Measurements from ENCODE around the gene GPR85. TPM values are rescaled to one million over a fixed set of nuclear protein-coding genes. Genes with fewer than 3 reads are reported as not detected.

The GPR85 gene
- total and polyA plus RNA-seq, 4 donors, result 0.13 to 1.7 (median 0.42) TPM

DNA sequence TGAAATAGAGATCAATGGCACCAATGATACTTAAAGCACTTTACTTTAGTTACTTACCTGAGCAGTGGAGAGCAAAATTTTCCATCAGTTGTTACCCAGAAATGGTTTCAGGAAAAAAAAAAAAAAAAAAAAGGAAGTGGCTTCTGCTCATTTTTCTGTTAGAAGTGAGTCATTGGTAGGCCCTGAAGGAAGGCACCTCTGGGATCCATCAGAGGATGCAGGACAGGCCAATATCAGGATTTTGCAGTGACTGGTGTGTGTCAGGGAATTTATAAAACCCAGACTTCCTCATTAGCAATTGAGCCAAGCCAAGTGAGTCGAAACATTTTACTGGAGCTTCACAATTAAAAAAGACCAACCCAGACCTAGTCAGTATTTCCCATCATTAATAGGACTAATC, 34.0 kb upstream of the GPR85 start:
- Histone ChIP-seq H3K4me3 (ENCODE audit: low read depth in 1 of 3, low read length in 3 of 3) (no peak overlapping the region), H3K27ac (ENCODE audit: low read depth in 1 of 2, low read length in 2 of 2) (no peak overlapping the region), H3K4me1 (ENCODE audit: control insufficient read depth in 4 of 4, insufficient read depth in 4 of 4, low read length in 3 of 4) (peaks cover 0 to 11% (median 2%) of the 10 kb centered on the region in 4 donors), H3K27me3 (ENCODE audit: control insufficient read depth in 4 of 4, insufficient read depth in 4 of 4, low read length in 3 of 4) (no peaks in the 10 kb centered on the region), H3K9me3 (ENCODE audit: control insufficient read depth in 4 of 4, low read length in 3 of 4) (no peaks in the 10 kb centered on the region), H3K9ac (ENCODE audit: low read depth in 1 of 2, low read length in 2 of 2) (no peak overlapping the region), H3K36me3 (ENCODE audit: control insufficient read depth in 4 of 4, insufficient read depth in 3 of 4, low read depth in 1 of 4, low read length in 3 of 4) (peaks cover 0 to 2% (median under 1%) of the 10 kb centered on the region in 4 donors)
- no peak for DNase-seq (ENCODE audit: low spot score)
- TF ChIP-seq RAD21 (IDR thresholded peaks at IDR 0.05), result no peak
- no peak for TF ChIP-seq YY1 (IDR thresholded peaks at IDR 0.05)
- TF ChIP-seq JUND (IDR thresholded peaks at IDR 0.05), result no peak
- TF ChIP-seq SP1 (IDR thresholded peaks at IDR 0.05), result no peak
- TF ChIP-seq TAF1 (conservative IDR thresholded peaks at IDR 0.05), result no peak
- TF ChIP-seq RXRA (IDR thresholded peaks at IDR 0.05), result no peak
- no peak for TF ChIP-seq HNF4G (IDR thresholded peaks at IDR 0.05)
- TF ChIP-seq, protein P1, sequence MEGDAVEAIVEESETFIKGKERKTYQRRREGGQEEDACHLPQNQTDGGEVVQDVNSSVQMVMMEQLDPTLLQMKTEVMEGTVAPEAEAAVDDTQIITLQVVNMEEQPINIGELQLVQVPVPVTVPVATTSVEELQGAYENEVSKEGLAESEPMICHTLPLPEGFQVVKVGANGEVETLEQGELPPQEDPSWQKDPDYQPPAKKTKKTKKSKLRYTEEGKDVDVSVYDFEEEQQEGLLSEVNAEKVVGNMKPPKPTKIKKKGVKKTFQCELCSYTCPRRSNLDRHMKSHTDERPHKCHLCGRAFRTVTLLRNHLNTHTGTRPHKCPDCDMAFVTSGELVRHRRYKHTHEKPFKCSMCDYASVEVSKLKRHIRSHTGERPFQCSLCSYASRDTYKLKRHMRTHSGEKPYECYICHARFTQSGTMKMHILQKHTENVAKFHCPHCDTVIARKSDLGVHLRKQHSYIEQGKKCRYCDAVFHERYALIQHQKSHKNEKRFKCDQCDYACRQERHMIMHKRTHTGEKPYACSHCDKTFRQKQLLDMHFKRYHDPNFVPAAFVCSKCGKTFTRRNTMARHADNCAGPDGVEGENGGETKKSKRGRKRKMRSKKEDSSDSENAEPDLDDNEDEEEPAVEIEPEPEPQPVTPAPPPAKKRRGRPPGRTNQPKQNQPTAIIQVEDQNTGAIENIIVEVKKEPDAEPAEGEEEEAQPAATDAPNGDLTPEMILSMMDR (IDR thresholded peaks at IDR 0.05; ENCODE audit: low read depth, low read length, missing input control), result no peak
- no peak for TF ChIP-seq GABPA (IDR thresholded peaks at IDR 0.05 in 1 of 2, conservative IDR thresholded peaks at IDR 0.05 in 1 of 2)
- TF ChIP-seq NR2F2 (IDR thresholded peaks at IDR 0.05), result no peak
- WGBS, result 83% methylated on average over 1 of the region's 1 CpG

DNA sequence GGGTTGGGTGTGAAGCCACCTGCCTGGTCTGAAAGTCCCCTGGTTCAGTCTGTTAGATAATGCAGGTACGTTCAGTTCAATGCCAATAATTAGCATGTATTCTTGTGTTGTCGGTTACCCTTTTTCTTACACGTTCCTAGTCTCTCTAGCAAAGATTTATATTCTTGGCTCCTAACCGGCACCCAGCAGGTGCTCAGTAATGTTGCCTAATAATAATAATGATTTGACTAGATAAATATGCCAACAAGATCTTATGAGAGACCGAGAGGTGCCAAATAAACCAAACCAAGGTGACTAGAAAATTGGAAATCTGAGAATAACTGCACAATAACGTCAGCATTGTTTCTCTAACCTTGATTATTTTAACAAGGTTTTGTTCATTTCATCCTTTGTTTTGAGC, 32.8 kb upstream of the GPR85 start:
- no peak for DNase-seq (ENCODE audit: low spot score)
- TF ChIP-seq YY1 (IDR thresholded peaks at IDR 0.05) (no peak), NR2F2 (IDR thresholded peaks at IDR 0.05) (no peak)
- TF ChIP-seq, protein P2, sequence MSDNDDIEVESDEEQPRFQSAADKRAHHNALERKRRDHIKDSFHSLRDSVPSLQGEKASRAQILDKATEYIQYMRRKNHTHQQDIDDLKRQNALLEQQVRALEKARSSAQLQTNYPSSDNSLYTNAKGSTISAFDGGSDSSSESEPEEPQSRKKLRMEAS (IDR thresholded peaks at IDR 0.05), result no peak
- TF ChIP-seq, protein P3, sequence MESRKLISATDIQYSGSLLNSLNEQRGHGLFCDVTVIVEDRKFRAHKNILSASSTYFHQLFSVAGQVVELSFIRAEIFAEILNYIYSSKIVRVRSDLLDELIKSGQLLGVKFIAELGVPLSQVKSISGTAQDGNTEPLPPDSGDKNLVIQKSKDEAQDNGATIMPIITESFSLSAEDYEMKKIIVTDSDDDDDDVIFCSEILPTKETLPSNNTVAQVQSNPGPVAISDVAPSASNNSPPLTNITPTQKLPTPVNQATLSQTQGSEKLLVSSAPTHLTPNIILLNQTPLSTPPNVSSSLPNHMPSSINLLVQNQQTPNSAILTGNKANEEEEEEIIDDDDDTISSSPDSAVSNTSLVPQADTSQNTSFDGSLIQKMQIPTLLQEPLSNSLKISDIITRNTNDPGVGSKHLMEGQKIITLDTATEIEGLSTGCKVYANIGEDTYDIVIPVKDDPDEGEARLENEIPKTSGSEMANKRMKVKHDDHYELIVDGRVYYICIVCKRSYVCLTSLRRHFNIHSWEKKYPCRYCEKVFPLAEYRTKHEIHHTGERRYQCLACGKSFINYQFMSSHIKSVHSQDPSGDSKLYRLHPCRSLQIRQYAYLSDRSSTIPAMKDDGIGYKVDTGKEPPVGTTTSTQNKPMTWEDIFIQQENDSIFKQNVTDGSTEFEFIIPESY (IDR thresholded peaks at IDR 0.05), result no peak
- no peak overlapping the region for H3K9ac ChIP-seq (ENCODE audit: low read depth in 1 of 2, low read length in 2 of 2)
- no peak overlapping the region for H3K4me3 ChIP-seq (ENCODE audit: low read depth in 1 of 3, low read length in 3 of 3)
- no peaks in the 10 kb centered on the region for H3K27me3 ChIP-seq (ENCODE audit: control insufficient read depth in 4 of 4, insufficient read depth in 4 of 4, low read length in 3 of 4)
- WGBS, result 89% methylated on average over 6 of the region's 6 CpGs
- H3K9me3 ChIP-seq (ENCODE audit: control insufficient read depth in 4 of 4, low read length in 3 of 4), result no peaks in the 10 kb centered on the region
- no peak overlapping the region for H3K27ac ChIP-seq (ENCODE audit: low read depth in 1 of 2, low read length in 2 of 2)
- H3K4me1 ChIP-seq (ENCODE audit: control insufficient read depth in 4 of 4, insufficient read depth in 4 of 4, low read length in 3 of 4), result peaks cover 0 to 11% (median 2%) of the 10 kb centered on the region in 4 donors
- H3K36me3 ChIP-seq (ENCODE audit: control insufficient read depth in 4 of 4, insufficient read depth in 3 of 4, low read depth in 1 of 4, low read length in 3 of 4), result peaks cover 0 to 2% (median under 1%) of the 10 kb centered on the region in 4 donors

DNA sequence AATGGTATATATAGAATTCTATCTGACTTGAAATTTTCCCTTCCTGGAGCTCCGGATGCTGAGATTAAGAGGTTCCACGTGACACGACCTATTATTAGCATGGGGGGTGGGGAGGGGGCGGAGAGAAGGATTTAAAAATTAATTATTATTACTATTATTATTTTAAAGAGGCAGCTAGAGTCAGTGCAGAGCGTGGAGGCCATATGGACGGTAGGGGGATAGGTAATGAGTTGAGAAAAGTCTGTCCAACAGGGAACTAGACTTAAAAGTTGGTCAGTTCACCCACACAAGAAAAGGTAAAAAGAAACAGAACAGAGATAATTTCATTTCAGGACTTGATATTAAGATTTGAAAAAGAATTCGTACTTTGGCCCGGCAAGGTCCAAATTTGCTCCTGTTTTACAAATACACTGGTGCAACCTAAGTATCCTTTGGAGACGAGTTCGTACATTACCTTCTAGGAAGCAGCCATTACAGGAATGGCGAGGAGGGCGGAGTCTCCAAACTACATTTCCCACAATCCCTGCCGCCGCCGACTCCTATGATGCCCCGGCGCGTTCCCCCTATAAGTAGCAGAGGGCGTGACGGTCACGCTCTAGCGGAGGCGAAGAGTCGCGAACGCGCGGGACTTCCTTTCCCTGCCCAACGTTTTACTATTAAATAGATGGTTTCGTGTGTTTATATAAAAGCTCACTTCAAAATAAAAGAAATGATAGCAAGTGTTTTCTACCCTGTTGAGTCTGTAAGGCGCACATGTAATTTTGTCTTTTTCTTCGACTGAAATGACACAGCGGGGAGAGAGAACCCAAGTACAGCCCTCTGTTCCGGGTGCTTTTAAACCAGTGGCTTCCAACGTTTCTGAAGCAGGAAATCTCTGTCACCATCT, 31.7 kb upstream of the GPR85 start, which contains the start of gene SMIM30:
TSS of gene SMIM30 (minus strand) at position 481 of the 886 bp plus-strand sequence. CDS start 976 bp downstream, outside the sequence.
- Histone ChIP-seq H3K4me3 (ENCODE audit: low read depth in 1 of 3, low read length in 3 of 3) (peak within 1 kb of the TSS; percentile 68 to 85 (median 80)), H3K27me3 (ENCODE audit: control insufficient read depth in 4 of 4, insufficient read depth in 4 of 4, low read length in 3 of 4) (no peaks in the 10 kb centered on the region), H3K27ac (ENCODE audit: low read depth in 1 of 2, low read length in 2 of 2) (peak within 1 kb of the TSS; percentile 42 to 50), H3K9me3 (ENCODE audit: control insufficient read depth in 4 of 4, low read length in 3 of 4) (no peaks in the 10 kb centered on the region), H3K36me3 (ENCODE audit: control insufficient read depth in 4 of 4, insufficient read depth in 3 of 4, low read depth in 1 of 4, low read length in 3 of 4) (peaks cover 0 to 2% (median under 1%) of the 10 kb centered on the region in 4 donors), H3K4me1 (ENCODE audit: control insufficient read depth in 4 of 4, insufficient read depth in 4 of 4, low read length in 3 of 4) (peaks cover 0 to 11% (median 2%) of the 10 kb centered on the region in 4 donors), H3K9ac (ENCODE audit: low read depth in 1 of 2, low read length in 2 of 2) (peak within 1 kb of the TSS; percentile 54 to 85)
- peak; percentile 84 for DNase-seq (ENCODE audit: low spot score)
- under 1% methylated on average over 35 of the region's 35 CpGs for WGBS
- TF ChIP-seq, protein P4, sequence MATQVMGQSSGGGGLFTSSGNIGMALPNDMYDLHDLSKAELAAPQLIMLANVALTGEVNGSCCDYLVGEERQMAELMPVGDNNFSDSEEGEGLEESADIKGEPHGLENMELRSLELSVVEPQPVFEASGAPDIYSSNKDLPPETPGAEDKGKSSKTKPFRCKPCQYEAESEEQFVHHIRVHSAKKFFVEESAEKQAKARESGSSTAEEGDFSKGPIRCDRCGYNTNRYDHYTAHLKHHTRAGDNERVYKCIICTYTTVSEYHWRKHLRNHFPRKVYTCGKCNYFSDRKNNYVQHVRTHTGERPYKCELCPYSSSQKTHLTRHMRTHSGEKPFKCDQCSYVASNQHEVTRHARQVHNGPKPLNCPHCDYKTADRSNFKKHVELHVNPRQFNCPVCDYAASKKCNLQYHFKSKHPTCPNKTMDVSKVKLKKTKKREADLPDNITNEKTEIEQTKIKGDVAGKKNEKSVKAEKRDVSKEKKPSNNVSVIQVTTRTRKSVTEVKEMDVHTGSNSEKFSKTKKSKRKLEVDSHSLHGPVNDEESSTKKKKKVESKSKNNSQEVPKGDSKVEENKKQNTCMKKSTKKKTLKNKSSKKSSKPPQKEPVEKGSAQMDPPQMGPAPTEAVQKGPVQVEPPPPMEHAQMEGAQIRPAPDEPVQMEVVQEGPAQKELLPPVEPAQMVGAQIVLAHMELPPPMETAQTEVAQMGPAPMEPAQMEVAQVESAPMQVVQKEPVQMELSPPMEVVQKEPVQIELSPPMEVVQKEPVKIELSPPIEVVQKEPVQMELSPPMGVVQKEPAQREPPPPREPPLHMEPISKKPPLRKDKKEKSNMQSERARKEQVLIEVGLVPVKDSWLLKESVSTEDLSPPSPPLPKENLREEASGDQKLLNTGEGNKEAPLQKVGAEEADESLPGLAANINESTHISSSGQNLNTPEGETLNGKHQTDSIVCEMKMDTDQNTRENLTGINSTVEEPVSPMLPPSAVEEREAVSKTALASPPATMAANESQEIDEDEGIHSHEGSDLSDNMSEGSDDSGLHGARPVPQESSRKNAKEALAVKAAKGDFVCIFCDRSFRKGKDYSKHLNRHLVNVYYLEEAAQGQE (IDR thresholded peaks at IDR 0.05), result no peak
- peak; percentile 35 for TF ChIP-seq NR2F2 (IDR thresholded peaks at IDR 0.05)
- TF ChIP-seq GABPA (IDR thresholded peaks at IDR 0.05 in 1 of 2, conservative IDR thresholded peaks at IDR 0.05 in 1 of 2), result peak in 1 of 2 donors; percentile 59
- TF ChIP-seq SP1 (IDR thresholded peaks at IDR 0.05), result peak; percentile 50
- TF ChIP-seq HNF4A (conservative IDR thresholded peaks at IDR 0.05), result peak in 1 of 2 donors; percentile 13
- TF ChIP-seq TAF1 (conservative IDR thresholded peaks at IDR 0.05), result peak; percentile 93
- TF ChIP-seq FOXA2 (IDR thresholded peaks at IDR 0.05), result no peak
- TF ChIP-seq JUND (IDR thresholded peaks at IDR 0.05), result peak in 1 of 2 donors; percentile 11
- TF ChIP-seq, protein P1 (IDR thresholded peaks at IDR 0.05; ENCODE audit: low read depth, low read length, missing input control), result no peak
- no peak for TF ChIP-seq FOXA1 (IDR thresholded peaks at IDR 0.05)
